Loucy (cell line): ENCODE measurements around the gene ANKRD23.

Source experiments
- H2AFZ ChIP-seq: fragments of 200-600 bp; sonication (generic); 2 replicates; pipeline ENCODE4 v1.6.0; 2016; ENCODE audit warnings: antibody characterized with exemption, mild to moderate bottlenecking, low read length, moderate library complexity
- H3F3A ChIP-seq: fragments of 200-600 bp; 2 replicates; pipeline ENCODE4 v1.6.0; 2016; ENCODE audit warnings: antibody characterized with exemption, low read depth, mild to moderate bottlenecking
- H3K27me3 ChIP-seq: fragments of 200-600 bp; sonication (generic); 2 replicates; pipeline ENCODE4 v1.6.1; 2014; ENCODE audit warnings: low read length, mild to moderate bottlenecking; ENCODE audit not compliant: insufficient read depth, poor library complexity, severe bottlenecking
- H3K36me3 ChIP-seq: fragments of 200-600 bp; sonication (generic); 2 replicates; pipeline ENCODE4 v1.6.1; 2016; ENCODE audit warnings: low read length; ENCODE audit not compliant: insufficient read depth
- H3K4me1 ChIP-seq: fragments of 200-600 bp; sonication (generic); 2 replicates; pipeline ENCODE4 v1.5.1; 2014; ENCODE audit warnings: low read length, mild to moderate bottlenecking; ENCODE audit not compliant: insufficient read depth, poor library complexity, severe bottlenecking
- H3K4me2 ChIP-seq: fragments of 200-600 bp; sonication (generic); 2 replicates; pipeline ENCODE4 v1.6.0; 2014; ENCODE audit warnings: antibody characterized with exemption, low read length, low read depth, mild to moderate bottlenecking; ENCODE audit not compliant: poor library complexity, severe bottlenecking
- H3K4me3 ChIP-seq: fragments of 200-600 bp; sonication (generic); 2 replicates; pipeline ENCODE4 v1.5.1; 2014; ENCODE audit warnings: low read length, mild to moderate bottlenecking, mixed read lengths; ENCODE audit not compliant: poor library complexity, severe bottlenecking
- H3K79me2 ChIP-seq: fragments of 200-600 bp; sonication (generic); 2 replicates; pipeline ENCODE4 v1.6.1; 2014; ENCODE audit warnings: low read length; ENCODE audit not compliant: insufficient read depth
- H3K9ac ChIP-seq: fragments of 200-600 bp; sonication (generic); 2 replicates; pipeline ENCODE4 v1.6.0; 2014; ENCODE audit warnings: mild to moderate bottlenecking, low read depth, low read length, moderate library complexity; ENCODE audit not compliant: poor library complexity, severe bottlenecking
- H3K9me2 ChIP-seq: fragments of 200-600 bp; sonication (generic); replicated peaks from 2 replicates; pipeline ENCODE4 v1.6.1; 2016; ENCODE audit warnings: low read depth, low read length, mixed read lengths
- H3K9me3 ChIP-seq: fragments of 200-600 bp; sonication (generic); 2 replicates; pipeline ENCODE4 v1.6.1; 2014; ENCODE audit warnings: mild to moderate bottlenecking, antibody characterized with exemption, low read length, low read depth; ENCODE audit not compliant: insufficient read depth
- H4K20me1 ChIP-seq: fragments of 200-600 bp; sonication (generic); 2 replicates; pipeline ENCODE4 v1.6.0; 2014; ENCODE audit warnings: antibody characterized with exemption, low read length, mild to moderate bottlenecking; ENCODE audit not compliant: insufficient read depth, poor library complexity, severe bottlenecking
- EZH2phosphoT487 ChIP-seq: fragments of 200-600 bp; IDR thresholded peaks from 2 replicates; pipeline ENCODE4 v1.6.1; 2018; ENCODE audit warnings: antibody characterized with exemption, mild to moderate bottlenecking, moderate library complexity, borderline replicate concordance
- TF ChIP-seq, protein P1 (sequence below): fragments of 200-600 bp; sonication (generic); conservative IDR thresholded peaks from 2 replicates; pipeline ENCODE4 v1.5.1; 2014; ENCODE audit warnings: mild to moderate bottlenecking, antibody characterized with exemption, low read length

Gene ANKRD23

DNA sequence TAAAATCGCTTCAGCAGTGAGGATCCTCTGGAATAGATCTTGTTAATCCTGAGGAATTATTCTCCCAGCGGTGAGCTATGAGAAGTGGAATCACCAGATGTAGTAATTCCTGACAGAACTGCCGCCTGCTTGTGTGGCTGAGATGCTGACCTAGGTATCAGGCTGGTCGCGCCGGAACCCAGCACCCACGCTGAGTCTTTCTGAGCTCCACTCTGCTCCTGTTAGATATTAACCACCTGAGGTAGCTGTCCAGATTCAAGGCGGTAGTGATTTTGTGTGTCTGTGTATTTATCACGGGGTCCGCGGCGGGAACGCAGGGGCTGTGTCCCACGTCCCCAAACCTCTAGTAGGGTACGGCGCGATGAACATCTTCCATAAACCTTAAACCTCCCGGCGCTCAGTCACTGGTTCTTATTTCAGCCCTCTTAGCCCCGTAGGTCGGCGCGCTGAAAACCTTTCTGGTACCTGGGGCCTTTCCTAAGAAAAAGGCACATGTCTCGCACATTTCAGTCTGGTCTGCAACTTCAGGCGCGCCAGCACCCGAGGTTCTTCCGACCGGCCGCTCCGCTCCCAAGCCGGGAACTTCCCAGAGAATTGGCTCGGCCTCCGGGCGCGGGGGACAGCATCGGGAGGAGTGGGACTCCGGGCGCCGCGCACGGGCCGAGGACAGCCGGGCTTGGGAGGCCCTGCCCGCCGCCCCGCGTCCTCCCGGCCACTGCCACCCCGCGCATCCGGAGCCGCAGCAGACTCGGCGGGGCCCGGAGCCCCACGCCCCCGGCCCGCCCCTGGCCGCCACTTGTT lies 28.3 kb downstream of the ANKRD23 start:
- no peaks in the 10 kb centered on the region for H3K36me3 ChIP-seq
- H3K9ac ChIP-seq, result peak overlapping the region; percentile 70
- peaks cover 40% of the 10 kb centered on the region for H3K4me1 ChIP-seq
- H3K79me2 ChIP-seq, result peaks cover 37% of the 10 kb centered on the region
- TF ChIP-seq, protein P1, sequence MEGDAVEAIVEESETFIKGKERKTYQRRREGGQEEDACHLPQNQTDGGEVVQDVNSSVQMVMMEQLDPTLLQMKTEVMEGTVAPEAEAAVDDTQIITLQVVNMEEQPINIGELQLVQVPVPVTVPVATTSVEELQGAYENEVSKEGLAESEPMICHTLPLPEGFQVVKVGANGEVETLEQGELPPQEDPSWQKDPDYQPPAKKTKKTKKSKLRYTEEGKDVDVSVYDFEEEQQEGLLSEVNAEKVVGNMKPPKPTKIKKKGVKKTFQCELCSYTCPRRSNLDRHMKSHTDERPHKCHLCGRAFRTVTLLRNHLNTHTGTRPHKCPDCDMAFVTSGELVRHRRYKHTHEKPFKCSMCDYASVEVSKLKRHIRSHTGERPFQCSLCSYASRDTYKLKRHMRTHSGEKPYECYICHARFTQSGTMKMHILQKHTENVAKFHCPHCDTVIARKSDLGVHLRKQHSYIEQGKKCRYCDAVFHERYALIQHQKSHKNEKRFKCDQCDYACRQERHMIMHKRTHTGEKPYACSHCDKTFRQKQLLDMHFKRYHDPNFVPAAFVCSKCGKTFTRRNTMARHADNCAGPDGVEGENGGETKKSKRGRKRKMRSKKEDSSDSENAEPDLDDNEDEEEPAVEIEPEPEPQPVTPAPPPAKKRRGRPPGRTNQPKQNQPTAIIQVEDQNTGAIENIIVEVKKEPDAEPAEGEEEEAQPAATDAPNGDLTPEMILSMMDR, result no peak
- TF ChIP-seq EZH2phosphoT487, result no peak
- H4K20me1 ChIP-seq, result peaks cover 35% of the 10 kb centered on the region
- peak overlapping the region; percentile 85 for H3K4me3 ChIP-seq
- no peaks in the 10 kb centered on the region for H3K9me2 ChIP-seq
- no peaks in the 10 kb centered on the region for H3F3A ChIP-seq
- H3K4me2 ChIP-seq, result peak overlapping the region; percentile 80
- H2AFZ ChIP-seq, result peak overlapping the region; percentile 94
- no peaks in the 10 kb centered on the region for H3K9me3 ChIP-seq
- H3K27me3 ChIP-seq, result no peaks in the 10 kb centered on the region

DNA sequence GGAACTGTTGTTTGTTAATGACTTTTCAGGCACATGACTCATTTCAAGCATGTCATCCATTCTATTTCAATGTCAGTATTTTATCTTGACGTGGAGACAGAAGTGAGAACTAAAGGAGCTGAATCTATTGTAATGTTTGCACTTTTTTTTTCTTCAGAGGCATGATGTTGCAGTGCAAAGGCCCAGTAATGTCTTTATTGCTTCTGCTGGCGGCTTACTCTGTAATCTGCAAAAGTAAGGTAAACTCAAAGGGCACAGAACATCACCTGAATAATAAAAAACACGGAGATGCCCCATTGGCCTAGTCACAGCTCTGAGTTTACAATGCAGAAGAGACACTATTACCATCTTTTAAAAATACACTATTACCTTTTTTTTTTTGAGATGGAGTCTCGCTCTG lies 30.2 kb downstream of the ANKRD23 start:
- Histone ChIP-seq H3K27me3 (no peaks in the 10 kb centered on the region), H3K4me3 (no peak overlapping the region), H3K4me2 (no peak overlapping the region), H3F3A (no peaks in the 10 kb centered on the region), H3K36me3 (no peaks in the 10 kb centered on the region), H3K4me1 (peaks cover 21% of the 10 kb centered on the region), H3K79me2 (peaks cover 18% of the 10 kb centered on the region), H3K9me3 (no peaks in the 10 kb centered on the region), H3K9ac (no peak overlapping the region), H2AFZ (no peak overlapping the region), H3K9me2 (no peaks in the 10 kb centered on the region), H4K20me1 (peaks cover 16% of the 10 kb centered on the region)
- TF ChIP-seq, protein P1, result no peak
- TF ChIP-seq EZH2phosphoT487, result no peak

- Histone ChIP-seq H2AFZ (no peak overlapping the region), H3K27me3 (no peaks in the 10 kb centered on the region), H3K9me2 (no peaks in the 10 kb centered on the region), H3K4me1 (peaks cover 5% of the 10 kb centered on the region), H3K36me3 (no peaks in the 10 kb centered on the region), H4K20me1 (peaks cover under 1% of the 10 kb centered on the region), H3K9me3 (no peaks in the 10 kb centered on the region), H3F3A (no peaks in the 10 kb centered on the region), H3K79me2 (peaks cover 1% of the 10 kb centered on the region; the same call in 1 of the 2 replicates), H3K4me2 (no peak overlapping the region), H3K9ac (no peak overlapping the region), H3K4me3 (no peak overlapping the region)
- no peak for TF ChIP-seq EZH2phosphoT487
- TF ChIP-seq, protein P1, result no peak
Measured at GRCh38 chr2:96811917-96812316, 31.9 kb downstream of the ANKRD23 start.
